Measurements from ENCODE around the gene TSHZ1.

DNA sequence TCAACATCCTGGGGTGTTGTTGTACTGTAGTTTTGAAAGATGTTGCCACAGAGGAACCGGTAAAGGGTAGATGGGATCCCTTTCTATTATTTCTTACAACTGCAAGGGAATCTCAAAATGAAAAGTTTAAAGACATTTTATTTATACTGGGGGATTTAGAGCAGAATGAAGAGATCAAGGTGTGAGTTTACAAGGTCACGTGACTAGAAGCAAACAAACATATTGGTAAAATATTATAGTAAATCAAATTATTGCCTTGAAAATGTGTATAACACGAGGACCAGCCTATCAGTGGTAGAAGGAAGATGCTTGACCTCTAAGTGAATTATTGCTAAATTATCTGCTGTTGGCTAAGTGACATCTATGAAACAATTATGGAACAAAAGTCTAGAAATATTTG lies 119.7 kb downstream of the TSHZ1 start:
- no peak for TF ChIP-seq POLR2A (IDR thresholded peaks at IDR 0.05; ENCODE audit: low read depth)
- TF ChIP-seq, protein P1, sequence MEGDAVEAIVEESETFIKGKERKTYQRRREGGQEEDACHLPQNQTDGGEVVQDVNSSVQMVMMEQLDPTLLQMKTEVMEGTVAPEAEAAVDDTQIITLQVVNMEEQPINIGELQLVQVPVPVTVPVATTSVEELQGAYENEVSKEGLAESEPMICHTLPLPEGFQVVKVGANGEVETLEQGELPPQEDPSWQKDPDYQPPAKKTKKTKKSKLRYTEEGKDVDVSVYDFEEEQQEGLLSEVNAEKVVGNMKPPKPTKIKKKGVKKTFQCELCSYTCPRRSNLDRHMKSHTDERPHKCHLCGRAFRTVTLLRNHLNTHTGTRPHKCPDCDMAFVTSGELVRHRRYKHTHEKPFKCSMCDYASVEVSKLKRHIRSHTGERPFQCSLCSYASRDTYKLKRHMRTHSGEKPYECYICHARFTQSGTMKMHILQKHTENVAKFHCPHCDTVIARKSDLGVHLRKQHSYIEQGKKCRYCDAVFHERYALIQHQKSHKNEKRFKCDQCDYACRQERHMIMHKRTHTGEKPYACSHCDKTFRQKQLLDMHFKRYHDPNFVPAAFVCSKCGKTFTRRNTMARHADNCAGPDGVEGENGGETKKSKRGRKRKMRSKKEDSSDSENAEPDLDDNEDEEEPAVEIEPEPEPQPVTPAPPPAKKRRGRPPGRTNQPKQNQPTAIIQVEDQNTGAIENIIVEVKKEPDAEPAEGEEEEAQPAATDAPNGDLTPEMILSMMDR (IDR thresholded peaks at IDR 0.05), result no peak
- no peak for TF ChIP-seq EP300 (IDR thresholded peaks at IDR 0.05)
- TF ChIP-seq POLR2AphosphoS5 (IDR thresholded peaks at IDR 0.05), result no peak
